ENCODE data around the gene METAP1D. TPM values are rescaled to one million over a fixed set of nuclear protein-coding genes. Genes with fewer than 3 reads are reported as not detected.
A peak's percentile ranks its signal among the peaks of the same experiment; 100 is the strongest.

Gene METAP1D
- total RNA-seq, 1 donor from 2014 or later, result 8.8 TPM

GRCh38 chr2:172084645-172085459 lies 85.1 kb downstream of the METAP1D start:
- H3K9me3 ChIP-seq, result no peaks in the 10 kb centered on the region
- intact Hi-C loops (cut with DNase I), result no loop called here
- peaks cover 41% of the 10 kb centered on the region for H3K4me1 ChIP-seq
- DNase-seq (ENCODE audit: extremely low spot score in 2 of 2), result peak in 1 of 2 donors; percentile 84
- H3K4me3 ChIP-seq, result peak overlapping the region; percentile 34 to 40
- peaks cover 65% of the 10 kb centered on the region for H3K27me3 ChIP-seq
- H3K36me3 ChIP-seq, result no peaks in the 10 kb centered on the region
- peak in 1 of 2 donors; percentile 36 for TF ChIP-seq POLR2AphosphoS5 (IDR thresholded peaks at IDR 0.05; ENCODE audit: insufficient read depth in 1 of 2, low read depth in 1 of 2)
- no peak for TF ChIP-seq CTCF (IDR thresholded peaks at IDR 0.05)
- TF ChIP-seq POLR2A (IDR thresholded peaks at IDR 0.05), result no peak
- H3K27ac ChIP-seq, result no peak overlapping the region

- Histone ChIP-seq H3K27ac (no peak within 1 kb of the TSS), H3K36me3 (no peaks in the 10 kb centered on the region), H3K9me3 (no peaks in the 10 kb centered on the region), H3K4me1 (peaks cover 41% of the 10 kb centered on the region), H3K4me3 (peak within 1 kb of the TSS; percentile 34 to 40), H3K27me3 (peaks cover 68% of the 10 kb centered on the region)
- TF ChIP-seq CTCF (IDR thresholded peaks at IDR 0.05) (no peak), POLR2A (IDR thresholded peaks at IDR 0.05) (no peak), POLR2AphosphoS5 (IDR thresholded peaks at IDR 0.05; ENCODE audit: insufficient read depth in 1 of 2, low read depth in 1 of 2) (no peak)
- intact Hi-C loops (cut with DNase I), result no loop called here
- peak in 1 of 2 donors; percentile 71 for DNase-seq (ENCODE audit: extremely low spot score in 2 of 2)
These were observed 85.9 kb downstream of the METAP1D start, which contains the start of gene DLX1 for GRCh38 chr2:172085460-172086159. TSS of gene DLX1 (plus strand) at chr2:172085507. CDS start at chr2:172085678, 171 bp downstream.

GRCh38 chr2:172086241-172087206 lies 86.8 kb downstream of the METAP1D start:
- H3K4me3 ChIP-seq, result peak overlapping the region; percentile 34 to 40
- no peak overlapping the region for H3K27ac ChIP-seq
- peaks cover 65% of the 10 kb centered on the region for H3K27me3 ChIP-seq
- peaks cover 41% of the 10 kb centered on the region for H3K4me1 ChIP-seq
- TF ChIP-seq CTCF (IDR thresholded peaks at IDR 0.05), result no peak
- no peak for TF ChIP-seq POLR2AphosphoS5 (IDR thresholded peaks at IDR 0.05; ENCODE audit: insufficient read depth in 1 of 2, low read depth in 1 of 2)
- no peak for TF ChIP-seq POLR2A (IDR thresholded peaks at IDR 0.05)
- DNase-seq (ENCODE audit: extremely low spot score in 2 of 2), result peak in 1 of 2 donors; percentile 76
- no peaks in the 10 kb centered on the region for H3K9me3 ChIP-seq
- intact Hi-C loops (cut with DNase I), result no loop called here
- H3K36me3 ChIP-seq, result no peaks in the 10 kb centered on the region

- TF ChIP-seq POLR2AphosphoS5 (IDR thresholded peaks at IDR 0.05; ENCODE audit: insufficient read depth in 1 of 2, low read depth in 1 of 2) (peak in 1 of 2 donors; percentile 10), POLR2A (IDR thresholded peaks at IDR 0.05) (no peak), CTCF (IDR thresholded peaks at IDR 0.05) (no peak)
- Histone ChIP-seq H3K27me3 (peaks cover 58% of the 10 kb centered on the region), H3K36me3 (no peaks in the 10 kb centered on the region), H3K9me3 (no peaks in the 10 kb centered on the region), H3K4me1 (peaks cover 41% of the 10 kb centered on the region), H3K4me3 (peak overlapping the region in 1 of 2 donors; percentile 40), H3K27ac (no peak overlapping the region)
- intact Hi-C loops (cut with DNase I), result no loop called here
- peak in 1 of 2 donors; percentile 74 for DNase-seq (ENCODE audit: extremely low spot score in 2 of 2)
These were observed 87.5 kb downstream of the METAP1D start for GRCh38 chr2:172087207-172087779.

Measured in vagina (tissue), 2 donors.